Liver (tissue), 9 donors: Measurements from ENCODE around the gene OTOR. TPM values are rescaled to one million over a fixed set of nuclear protein-coding genes. Genes with fewer than 3 reads are reported as not detected.

Experiments
- DNase-seq: peaks from one replicate; pipeline ENCODE4 v3.0.0-alpha.2; 2017; ENCODE audit warnings: low spot score
- H3K27ac ChIP-seq, 2 donors: one replicate each; pipeline ENCODE4 v1.7.0; 2013; ENCODE audit warnings: inconsistent platforms in 2 of 2, low read length in 2 of 2, control low read depth in 1 of 2, low read depth in 1 of 2, mild to moderate bottlenecking in 1 of 2
- H3K27me3 ChIP-seq, 4 donors: one replicate each; pipeline versions ENCODE4 v1.6.1 to v1.7.0; 2013; ENCODE audit warnings: low read length in 3 of 4, inconsistent platforms in 1 of 4, mild to moderate bottlenecking in 1 of 4, moderate library complexity in 1 of 4; ENCODE audit not compliant: control insufficient read depth in 4 of 4, insufficient read depth in 4 of 4
- H3K36me3 ChIP-seq, 4 donors: one replicate each; pipeline versions ENCODE4 v1.6.1 to v1.7.0; 2013; ENCODE audit warnings: low read length in 3 of 4, mild to moderate bottlenecking in 3 of 4, low read depth in 1 of 4, moderate library complexity in 1 of 4; ENCODE audit not compliant: control insufficient read depth in 4 of 4, insufficient read depth in 3 of 4
- H3K4me1 ChIP-seq, 4 donors: one replicate each; pipeline versions ENCODE4 v1.6.1 to v1.7.0; 2013; ENCODE audit warnings: low read length in 3 of 4, mild to moderate bottlenecking in 3 of 4, moderate library complexity in 1 of 4; ENCODE audit not compliant: control insufficient read depth in 4 of 4, insufficient read depth in 4 of 4
- H3K4me3 ChIP-seq, 3 donors: one replicate each; pipeline versions ENCODE4 v1.6.1 to v1.7.0; 2013; ENCODE audit warnings: low read length in 3 of 3, control low read depth in 1 of 3, low read depth in 1 of 3, mild to moderate bottlenecking in 1 of 3
- H3K9ac ChIP-seq, 2 donors: one replicate each; pipeline ENCODE4 v1.7.0; 2013; ENCODE audit warnings: low read length in 2 of 2, mild to moderate bottlenecking in 2 of 2, moderate library complexity in 2 of 2, control low read depth in 1 of 2, low read depth in 1 of 2
- H3K9me3 ChIP-seq, 4 donors: one replicate each; pipeline versions ENCODE4 v1.6.1 to v1.7.0; 2013; ENCODE audit warnings: low read length in 3 of 4; ENCODE audit not compliant: control insufficient read depth in 4 of 4
- ATF3 ChIP-seq: IDR thresholded peaks from 2 replicates; pipeline ENCODE4 v1.6.1; 2016; ENCODE audit warnings: antibody characterized with exemption
- CTCF ChIP-seq: fragments of 150-350 bp; IDR thresholded peaks from 2 replicates; pipeline ENCODE4 v1.5.1; 2017; ENCODE audit warnings: improper control_type of control experiment, low read depth, low read length; ENCODE audit not compliant: missing input control
- EGR1 ChIP-seq, 2 donors: IDR thresholded peaks; 2 replicates each; pipeline ENCODE4 v1.6.1; 2016 to 2018; ENCODE audit warnings: antibody characterized with exemption in 2 of 2, low read depth in 2 of 2
- FOXA1 ChIP-seq: IDR thresholded peaks from 2 replicates; pipeline ENCODE4 v1.6.1; 2016; ENCODE audit warnings: antibody characterized with exemption
- FOXA2 ChIP-seq: IDR thresholded peaks from 2 replicates; pipeline ENCODE4 v1.6.1; 2016; ENCODE audit warnings: antibody characterized with exemption
- GABPA ChIP-seq, 2 donors: IDR thresholded peaks in 1 of 2; conservative IDR thresholded peaks in 1 of 2; 2 replicates each; pipeline ENCODE4 v1.6.1; 2016; ENCODE audit warnings: antibody characterized with exemption in 2 of 2, mild to moderate bottlenecking in 1 of 2, moderate library complexity in 1 of 2
- HNF4A ChIP-seq, 2 donors: conservative IDR thresholded peaks; 2 replicates each; pipeline ENCODE4 v1.6.1; 2016; ENCODE audit warnings: antibody characterized with exemption in 2 of 2, mild to moderate bottlenecking in 2 of 2
- HNF4G ChIP-seq: IDR thresholded peaks from 2 replicates; pipeline ENCODE4 v1.6.1; 2016; ENCODE audit warnings: antibody characterized with exemption
- JUND ChIP-seq, 2 donors: IDR thresholded peaks; 2 replicates each; pipeline ENCODE4 v1.6.1; 2016; ENCODE audit warnings: antibody characterized with exemption in 2 of 2
- MAX ChIP-seq: IDR thresholded peaks from 2 replicates; pipeline ENCODE4 v1.6.1; 2016; ENCODE audit warnings: antibody characterized with exemption
- NR2F2 ChIP-seq: IDR thresholded peaks from 2 replicates; pipeline ENCODE4 v1.6.1; 2016; ENCODE audit warnings: antibody characterized with exemption
- RXRA ChIP-seq, 2 donors: IDR thresholded peaks; 2 replicates each; pipeline ENCODE4 v1.6.1; 2017 to 2018; ENCODE audit warnings: antibody characterized with exemption in 2 of 2, mild to moderate bottlenecking in 1 of 2
- SP1 ChIP-seq: IDR thresholded peaks from 2 replicates; pipeline ENCODE4 v1.6.1; 2018; ENCODE audit warnings: antibody characterized with exemption, mild to moderate bottlenecking
- TAF1 ChIP-seq: conservative IDR thresholded peaks from 2 replicates; pipeline ENCODE4 v1.6.1; 2016; ENCODE audit warnings: antibody characterized with exemption, mild to moderate bottlenecking
- YY1 ChIP-seq: IDR thresholded peaks from 2 replicates; pipeline ENCODE4 v1.6.1; 2016; ENCODE audit warnings: antibody characterized with exemption, mild to moderate bottlenecking
- WGBS: extraction: QIAGEN DNeasy Blood & Tissue Kit; methylation state at CpG from one replicate; pipeline ENCODE4 v1.1.7; 2013; 5-methylcytosine and 5-hydroxymethylcytosine counted together
- polyA plus RNA-seq, 2 donors: library from polyadenylated mRNA; stranded (reverse) in 1 of 2; unstranded in 1 of 2; fragments of 200-250 nt in 1 of 2; fragments of >200 nt in 1 of 2; fragmentation: Nextera tagmentation in 1 of 2; extraction: Ambion mirVana in 1 of 2; gene quantifications; one replicate each; pipeline versions ENCODE4 v1.2.1 to v1.2.3, GENCODE V29; 2013 to 2015
- total RNA-seq, 2 donors: library from RNA; depleted of rRNA; stranded (reverse); fragments of >200 nt; gene quantifications; one replicate each; pipeline ENCODE4 v1.2.3, GENCODE V29; 2014
- donor health status: healthy.
- donor health status: healthy.
- donor health status: healthy.
- donor health status: healthy.
- donor health status: healthy.

The OTOR gene
- total and polyA plus RNA-seq, 4 donors = not detected

- Histone ChIP-seq H3K27me3 (peaks cover 0 to 13% (median 0%) of the 10 kb centered on the region in 4 donors), H3K27ac (no peak overlapping the region), H3K4me1 (no peaks in the 10 kb centered on the region), H3K9ac (no peak overlapping the region), H3K36me3 (no peaks in the 10 kb centered on the region), H3K9me3 (no peaks in the 10 kb centered on the region), H3K4me3 (no peak overlapping the region)
- DNase-seq = no peak
- no peak for TF ChIP-seq NR2F2
- TF ChIP-seq FOXA1 = no peak
- no peak for TF ChIP-seq CTCF
- TF ChIP-seq SP1 = no peak
- TF ChIP-seq GABPA (IDR thresholded peaks at IDR 0.05 in 1 of 2, conservative IDR thresholded peaks at IDR 0.05 in 1 of 2) = no peak
- TF ChIP-seq JUND (IDR thresholded peaks at IDR 0.05) = no peak
- TF ChIP-seq FOXA2 = no peak
- no peak for TF ChIP-seq HNF4A (conservative IDR thresholded peaks at IDR 0.05)
- no peak for TF ChIP-seq TAF1
- TF ChIP-seq ATF3 = no peak
- TF ChIP-seq HNF4G = no peak
- no peak for TF ChIP-seq YY1
- WGBS = 74% methylated on average over 4 of the region's 4 CpGs
These were observed 33.4 kb upstream of the OTOR start for GRCh38 chr20:16714751-16715150.

GRCh38 chr20:16719421-16719820 lies 28.7 kb upstream of the OTOR start:
- DNase-seq = no peak
- H3K36me3 ChIP-seq = no peaks in the 10 kb centered on the region
- no peaks in the 10 kb centered on the region for H3K4me1 ChIP-seq
- TF ChIP-seq RXRA (IDR thresholded peaks at IDR 0.05) (no peak), TAF1 (no peak), HNF4A (conservative IDR thresholded peaks at IDR 0.05) (no peak), MAX (no peak), FOXA1 (no peak), NR2F2 (no peak), YY1 (no peak), HNF4G (no peak), CTCF (no peak), SP1 (no peak), JUND (IDR thresholded peaks at IDR 0.05) (no peak), EGR1 (IDR thresholded peaks at IDR 0.05; ENCODE audit: low read depth in 2 of 2) (no peak)
- no peak overlapping the region for H3K27ac ChIP-seq
- no peak overlapping the region for H3K9ac ChIP-seq
- 71% methylated on average over 1 of the region's 1 CpG for WGBS
- H3K27me3 ChIP-seq = peaks cover 0 to 15% (median 3%) of the 10 kb centered on the region in 4 donors
- peaks cover 0 to 3% (median 0%) of the 10 kb centered on the region in 4 donors for H3K9me3 ChIP-seq
- H3K4me3 ChIP-seq = no peak overlapping the region
